Bladder microvascular endothelial cell (primary cell): ENCODE measurements around the gene HTATSF1. TPM values are rescaled to one million over a fixed set of nuclear protein-coding genes. Genes with fewer than 3 reads are reported as not detected.

Experiments used
- total RNA-seq: library from RNA; depleted of rRNA; stranded (reverse); fragments of >200 nt; gene quantifications from 2 replicates; pipeline ENCODE4 v1.2.3, GENCODE V29; 2014

Gene HTATSF1
- 22.0 and 26.7 TPM in 2 replicates for total RNA-seq

GRCh38 chrX:136497556-136498052, at the start of gene HTATSF1:
TSS of gene HTATSF1 (plus strand) at chrX:136497592. CDS start at chrX:136497685, 93 bp downstream.

GRCh38 chrX:136487647-136488046, 9.7 kb upstream of the HTATSF1 start, which contains the start of gene BRS3:
TSS of gene BRS3 (plus strand) at chrX:136487947. CDS start at chrX:136488115, 168 bp downstream.

GRCh38 chrX:136531951-136532350, 34.6 kb downstream of the HTATSF1 start, which contains the start of gene VGLL1:
TSS of gene VGLL1 (plus strand) at chrX:136532215. CDS start at chrX:136536021, 3,806 bp downstream.

Other genes with a start within 250 kb of the HTATSF1 start
- gene MAP7D3, start 246.2 kb upstream of the HTATSF1 start, total RNA-seq, result 13.1 and 26.9 TPM in 2 replicates
- gene ADGRG4, start 196.6 kb upstream of the HTATSF1 start, total RNA-seq, result under 0.01 and 0.06 TPM in 2 replicates
- gene BRS3, start 9.6 kb upstream of the HTATSF1 start, total RNA-seq, result not detected in 2 replicates
- not detected in 2 replicates for gene VGLL1, start 34.6 kb downstream of the HTATSF1 start, total RNA-seq
- not detected in 2 replicates for gene CD40LG, start 150.6 kb downstream of the HTATSF1 start, total RNA-seq